Neuron (in vitro differentiated cells): Measurements from ENCODE around the gene AMD1.
"Not testable (repeated sequence)": the region's sequence is repeated elsewhere in the genome, so short reads cannot be mapped to it uniquely, and the experiment has no call there.

ENCODE experiments used
- H2AFZ ChIP-seq: one replicate; pipeline ENCODE4 v1.6.1; 2013; ENCODE audit warnings: low read depth, mild to moderate bottlenecking, inconsistent platforms, low read length, moderate library complexity
- H3K27me3 ChIP-seq: one replicate; pipeline ENCODE4 v1.6.1; 2013; ENCODE audit warnings: low read length; ENCODE audit not compliant: insufficient read depth
- H3K36me3 ChIP-seq: one replicate; pipeline ENCODE4 v1.6.1; 2013; ENCODE audit warnings: low read length; ENCODE audit not compliant: insufficient read depth
- H3K4me1 ChIP-seq: one replicate; pipeline ENCODE4 v1.6.1; 2013; ENCODE audit warnings: low read length; ENCODE audit not compliant: insufficient read depth
- H3K4me3 ChIP-seq: 2 replicates; pipeline ENCODE4 v1.5.1; 2013; ENCODE audit warnings: mild to moderate bottlenecking, low read length, moderate library complexity
- H3K9me3 ChIP-seq: one replicate; pipeline ENCODE4 v1.6.1; 2013; ENCODE audit warnings: low read length

The AMD1 gene

GRCh38 chr6:110873981-110874879 is at the start of gene AMD1:
Gene AMD1, plus strand, starts transcription at chr6:110874785. Its CDS starts 321 bp downstream, at chr6:110875106.
- H2AFZ ChIP-seq, result peak within 1 kb of the TSS; percentile 49
- H3K27me3 ChIP-seq, result no peaks in the 10 kb centered on the region
- H3K4me1 ChIP-seq, result peaks cover 18% of the 10 kb centered on the region
- no peaks in the 10 kb centered on the region for H3K36me3 ChIP-seq
- no peaks in the 10 kb centered on the region for H3K9me3 ChIP-seq
- H3K4me3 ChIP-seq, result peak within 1 kb of the TSS; percentile 83

DNA sequence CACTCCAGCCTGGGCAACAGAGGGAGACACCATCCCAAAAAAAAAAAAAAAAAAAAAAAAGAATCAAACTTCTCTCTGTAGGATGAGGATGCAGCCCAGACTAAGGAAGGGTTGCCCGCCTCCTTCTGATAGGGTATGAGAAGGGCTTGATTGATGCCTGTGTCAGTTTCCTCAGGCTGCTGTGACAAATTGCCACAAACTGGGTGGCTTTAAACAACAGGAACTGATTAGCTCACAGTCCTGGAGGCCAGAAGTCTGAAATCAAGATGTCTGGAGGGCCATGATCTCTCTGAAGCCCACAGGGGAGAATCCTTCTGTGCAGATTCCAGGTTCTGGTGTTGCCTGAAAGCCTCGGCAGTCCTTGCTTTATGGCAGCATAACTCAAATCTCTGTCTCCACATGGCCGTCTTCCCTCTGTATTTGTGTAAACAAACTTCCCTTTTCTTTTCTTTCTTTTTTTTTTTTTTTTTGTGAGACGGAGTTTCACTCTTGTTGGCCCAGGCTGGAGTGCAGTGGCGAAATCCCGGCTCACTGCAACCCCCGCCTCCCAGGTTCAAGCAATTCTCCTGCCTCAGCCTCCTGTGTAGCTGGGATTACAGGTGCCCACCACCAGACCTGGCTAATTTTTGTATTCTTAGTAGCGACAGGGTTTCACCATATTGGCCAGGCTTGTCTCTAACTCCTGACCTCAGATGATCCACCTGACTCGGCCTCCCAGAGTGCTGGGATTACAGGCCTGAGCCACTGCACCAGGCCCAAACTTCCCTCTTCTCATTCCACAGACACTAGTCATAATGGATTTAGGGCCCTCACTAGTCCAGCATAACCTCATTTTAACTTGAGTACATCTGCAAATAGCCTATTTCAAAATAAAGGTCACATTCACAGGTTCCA is 48.1 kb upstream of the AMD1 start:
- no peaks in the 10 kb centered on the region for H3K27me3 ChIP-seq
- no peaks in the 10 kb centered on the region for H3K9me3 ChIP-seq
- H3K4me1 ChIP-seq, result no peaks in the 10 kb centered on the region
- H3K4me3 ChIP-seq, result no peak overlapping the region
- no peak overlapping the region for H2AFZ ChIP-seq
- H3K36me3 ChIP-seq, result no peaks in the 10 kb centered on the region

DNA sequence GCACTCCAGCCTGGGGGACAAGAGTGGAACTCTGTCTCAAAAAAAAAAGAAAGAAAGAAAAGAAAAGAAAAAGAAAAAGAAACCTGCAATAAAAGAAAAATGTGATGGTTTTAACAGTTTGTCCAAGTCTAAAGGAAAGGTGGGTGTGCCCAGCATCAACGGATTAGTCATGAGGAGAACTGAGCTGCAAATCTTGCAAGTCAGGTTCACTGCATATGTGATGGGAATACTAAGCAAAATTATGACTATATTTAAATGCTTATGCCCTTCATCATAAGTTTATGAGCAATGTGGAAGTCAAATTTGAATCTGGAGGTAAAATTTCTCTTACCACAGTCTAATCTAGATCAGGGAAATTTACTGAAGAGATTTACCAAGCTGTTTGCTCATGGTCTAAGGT is 46.2 kb upstream of the AMD1 start:
- Histone ChIP-seq H3K4me1 (no peaks in the 10 kb centered on the region), H3K36me3 (no peaks in the 10 kb centered on the region), H2AFZ (no peak overlapping the region), H3K27me3 (no peaks in the 10 kb centered on the region), H3K9me3 (no peaks in the 10 kb centered on the region), H3K4me3 (no peak overlapping the region)

- no peaks in the 10 kb centered on the region for H3K36me3 ChIP-seq
- H3K4me1 ChIP-seq, result no peaks in the 10 kb centered on the region
- H3K27me3 ChIP-seq, result no peaks in the 10 kb centered on the region
- no peak overlapping the region for H2AFZ ChIP-seq
- no peaks in the 10 kb centered on the region for H3K9me3 ChIP-seq
- no peak overlapping the region for H3K4me3 ChIP-seq
Measured at GRCh38 chr6:110831405-110831804, 43.2 kb upstream of the AMD1 start.

DNA sequence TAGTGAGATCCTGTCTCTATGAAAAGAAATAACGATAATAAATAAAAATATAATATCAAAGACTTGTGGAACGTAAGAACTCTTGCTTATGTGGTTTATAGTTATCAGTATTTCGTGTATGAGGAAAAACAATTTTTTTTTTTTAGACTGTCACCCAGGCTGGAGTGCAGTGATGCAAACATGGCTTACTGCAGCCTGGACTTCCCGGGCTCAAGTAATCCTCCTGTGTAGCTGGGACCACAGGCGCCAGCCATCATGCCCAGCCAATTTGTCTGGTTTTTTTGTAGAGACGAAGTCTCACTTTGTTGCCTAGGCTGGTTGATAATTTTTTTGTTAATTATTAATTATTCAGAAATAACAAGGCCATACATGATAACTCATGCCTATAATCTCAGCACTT is 40.8 kb upstream of the AMD1 start:
- H3K27me3 ChIP-seq, result no peaks in the 10 kb centered on the region
- no peaks in the 10 kb centered on the region for H3K36me3 ChIP-seq
- H2AFZ ChIP-seq, result no peak overlapping the region
- H3K4me3 ChIP-seq, result no peak overlapping the region
- no peaks in the 10 kb centered on the region for H3K4me1 ChIP-seq
- H3K9me3 ChIP-seq, result no peaks in the 10 kb centered on the region

DNA sequence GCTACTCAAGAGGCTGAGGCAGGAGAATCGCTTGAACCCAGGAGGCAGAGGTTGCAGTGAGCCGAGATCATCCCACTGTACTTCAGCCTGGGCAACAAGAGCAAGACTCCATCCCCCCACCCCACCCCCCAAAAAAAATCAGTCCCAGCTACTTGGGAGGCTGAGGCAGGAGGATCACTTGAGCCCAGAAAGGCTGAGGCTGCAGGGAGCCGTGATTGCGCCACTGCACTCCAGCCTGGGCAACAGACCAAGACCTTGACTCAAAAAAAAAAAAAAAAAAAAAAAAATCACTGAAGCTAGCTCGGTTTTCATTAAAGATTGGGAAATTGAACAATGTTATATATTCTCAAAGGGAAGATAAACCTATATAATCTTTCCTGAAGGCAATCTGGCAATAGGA is 38.8 kb upstream of the AMD1 start:
- H3K9me3 ChIP-seq, H2AFZ ChIP-seq, H3K4me3 ChIP-seq, H3K4me1 ChIP-seq, H3K36me3 ChIP-seq, H3K27me3 ChIP-seq: not testable (repeated sequence)

- Histone ChIP-seq H3K27me3 (no peaks in the 10 kb centered on the region), H3K4me3 (no peak overlapping the region), H3K9me3 (no peaks in the 10 kb centered on the region), H3K36me3 (no peaks in the 10 kb centered on the region), H3K4me1 (no peaks in the 10 kb centered on the region), H2AFZ (no peak overlapping the region)
Measured at GRCh38 chr6:110841266-110841665, 33.3 kb upstream of the AMD1 start.

DNA sequence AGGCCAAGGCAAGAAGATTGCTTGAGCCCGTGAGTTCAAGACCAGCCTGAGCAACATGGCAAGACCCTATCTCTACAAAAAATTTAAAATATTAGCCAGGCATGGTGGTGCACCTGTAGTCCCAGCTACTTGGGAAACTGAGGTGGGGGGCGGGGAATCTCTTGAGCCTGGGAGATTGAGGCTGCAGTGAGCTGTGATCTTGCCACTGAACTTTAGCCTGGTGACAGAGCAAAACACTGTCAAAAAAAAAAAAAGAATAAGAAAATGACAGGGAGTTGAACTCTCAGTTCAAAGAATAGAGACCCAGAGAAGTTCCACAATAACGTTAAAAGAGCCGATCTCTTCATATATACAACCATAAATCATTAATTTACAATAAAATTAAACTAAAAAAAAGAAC is 24.8 kb upstream of the AMD1 start:
- Histone ChIP-seq H2AFZ (no peak overlapping the region), H3K4me3 (no peak overlapping the region), H3K27me3 (no peaks in the 10 kb centered on the region), H3K9me3 (no peaks in the 10 kb centered on the region), H3K4me1 (no peaks in the 10 kb centered on the region), H3K36me3 (no peaks in the 10 kb centered on the region)

DNA sequence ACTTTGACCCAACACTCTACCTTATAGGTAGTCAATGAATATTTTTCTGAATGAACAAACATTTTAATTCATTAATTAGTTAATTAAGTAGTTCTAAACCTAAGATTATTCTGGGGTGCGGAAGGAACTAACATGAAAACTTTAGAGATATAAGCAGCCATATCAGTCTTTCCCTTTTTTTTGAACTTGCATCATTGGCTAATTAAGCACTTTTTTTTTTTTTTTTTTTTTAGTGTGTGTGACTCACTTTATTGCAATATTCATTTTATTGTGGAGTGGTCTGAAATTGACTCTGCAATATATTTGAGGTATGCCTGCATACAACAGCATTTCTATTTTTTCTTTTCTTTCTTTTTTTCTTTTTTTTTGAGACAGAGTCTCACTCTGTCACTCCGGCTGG is 21.8 kb upstream of the AMD1 start:
- Histone ChIP-seq H3K4me3 (no peak overlapping the region), H3K9me3 (no peaks in the 10 kb centered on the region), H2AFZ (no peak overlapping the region), H3K4me1 (no peaks in the 10 kb centered on the region), H3K27me3 (no peaks in the 10 kb centered on the region), H3K36me3 (no peaks in the 10 kb centered on the region)

DNA sequence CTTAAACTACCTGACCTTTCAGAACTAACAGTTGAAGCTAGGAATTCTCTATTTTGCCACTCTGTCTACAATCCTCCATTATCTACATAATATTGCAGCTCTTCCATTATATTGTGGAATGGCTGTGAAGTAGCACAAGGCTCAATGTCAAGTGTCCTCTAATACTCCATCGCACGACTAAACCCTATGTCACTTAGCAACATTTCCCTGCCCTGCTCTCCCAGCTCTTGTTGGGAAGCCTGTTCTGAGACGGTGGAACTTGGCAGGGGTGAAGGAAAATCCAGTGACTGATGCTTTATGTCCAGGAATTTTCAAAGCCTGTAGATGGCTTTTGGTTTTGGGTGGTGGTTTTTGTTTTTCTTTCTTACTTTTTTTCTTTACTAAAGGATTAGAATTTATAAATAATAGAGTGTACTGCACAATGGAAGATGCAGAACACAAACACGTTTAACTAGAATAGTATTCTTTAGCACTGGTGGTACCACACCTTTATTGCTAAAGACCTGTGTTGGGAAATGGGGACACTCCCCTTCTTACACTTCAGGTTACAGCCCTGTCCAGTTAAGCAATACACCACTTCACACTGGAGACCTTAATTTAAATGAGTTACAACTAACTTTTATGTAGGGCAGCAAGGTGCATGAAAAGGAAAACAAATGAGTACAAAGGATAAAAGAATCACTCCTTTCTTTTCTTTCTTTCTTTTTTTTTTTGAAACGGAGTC is 20.7 kb upstream of the AMD1 start:
- no peaks in the 10 kb centered on the region for H3K4me1 ChIP-seq

DNA sequence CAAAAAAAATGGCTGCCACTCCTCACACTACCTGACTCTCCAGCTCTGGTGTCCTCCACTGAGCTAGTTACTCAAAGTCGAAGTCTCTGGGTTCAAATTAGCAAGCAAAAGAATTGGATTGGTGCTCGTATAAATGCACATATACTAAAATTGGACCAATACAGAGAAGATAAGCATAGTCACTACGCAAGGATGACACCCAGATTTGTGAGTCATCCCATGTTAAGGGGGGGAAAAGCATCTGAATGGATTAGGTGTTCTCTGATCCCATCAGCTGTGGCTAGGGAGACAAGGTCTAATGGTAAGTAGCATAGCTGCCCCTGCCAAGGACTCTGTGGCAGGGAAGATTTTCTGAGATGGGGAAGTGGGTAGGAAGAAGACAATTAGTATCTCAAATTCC is 18.3 kb upstream of the AMD1 start:
- Histone ChIP-seq H3K4me3 (no peak overlapping the region), H2AFZ (no peak overlapping the region), H3K9me3 (no peaks in the 10 kb centered on the region), H3K27me3 (no peaks in the 10 kb centered on the region), H3K36me3 (no peaks in the 10 kb centered on the region), H3K4me1 (no peaks in the 10 kb centered on the region)

More for the DNA sequence above, 20.7 kb upstream of the AMD1 start:
- no peaks in the 10 kb centered on the region for H3K36me3 ChIP-seq
- no peaks in the 10 kb centered on the region for H3K27me3 ChIP-seq
- no peaks in the 10 kb centered on the region for H3K9me3 ChIP-seq
- H2AFZ ChIP-seq, result no peak overlapping the region
- no peak overlapping the region for H3K4me3 ChIP-seq

GRCh38 chr6:110858016-110858415 is 16.6 kb upstream of the AMD1 start:
- Histone ChIP-seq H2AFZ (no peak overlapping the region), H3K36me3 (no peaks in the 10 kb centered on the region), H3K27me3 (no peaks in the 10 kb centered on the region), H3K4me1 (no peaks in the 10 kb centered on the region), H3K4me3 (no peak overlapping the region), H3K9me3 (no peaks in the 10 kb centered on the region)
